Fibroblast of skin of left biceps (primary cell): ENCODE data around the gene SAMD11.

Source experiments
- DNase-seq, 2 experiments: peaks; one replicate each; pipeline ENCODE4 v3.0.0-alpha.2; 2013; ENCODE audit warnings: low read depth in 2 of 2

Gene SAMD11

GRCh38 chr1:917466-918091 is 6.1 kb upstream of the SAMD11 start:
- DNase-seq = no peak

- no peak for DNase-seq
Measured at GRCh38 chr1:918353-918752, 5.4 kb upstream of the SAMD11 start.

- DNase-seq = no peak
Measured at GRCh38 chr1:918843-919242, 4.9 kb upstream of the SAMD11 start.

- no peak for DNase-seq
Measured at GRCh38 chr1:919271-919872, 4.4 kb upstream of the SAMD11 start.

- no peak for DNase-seq
Measured at GRCh38 chr1:920010-920409, 3.7 kb upstream of the SAMD11 start.

GRCh38 chr1:920521-920920 is 3.2 kb upstream of the SAMD11 start:
- no peak for DNase-seq

GRCh38 chr1:921011-921837 is 2.5 kb upstream of the SAMD11 start:
- no peak for DNase-seq

- DNase-seq = no peak
Measured at GRCh38 chr1:923991-924655, 400 bp downstream of the SAMD11 start.

GRCh38 chr1:924656-925560 is 1.2 kb downstream of the SAMD11 start:
- no peak for DNase-seq

GRCh38 chr1:925561-926421 is 2.1 kb downstream of the SAMD11 start:
- no peak for DNase-seq

- DNase-seq = no peak
Measured at GRCh38 chr1:927234-927633, 3.5 kb downstream of the SAMD11 start.

GRCh38 chr1:927748-928147 is 4.0 kb downstream of the SAMD11 start:
- DNase-seq = no peak

- DNase-seq = no peak
Measured at GRCh38 chr1:928825-929661, 5.3 kb downstream of the SAMD11 start.

GRCh38 chr1:929712-930632 is 6.2 kb downstream of the SAMD11 start:
- no peak for DNase-seq

GRCh38 chr1:930633-931138 is 7.0 kb downstream of the SAMD11 start:
- DNase-seq = no peak

GRCh38 chr1:931380-932172 is 7.9 kb downstream of the SAMD11 start:
- no peak for DNase-seq

- no peak for DNase-seq
Measured at GRCh38 chr1:932173-932510, 8.4 kb downstream of the SAMD11 start.
